Measurements from ENCODE around the gene WDR45.

- TF ChIP-seq CTCF (IDR thresholded peaks at IDR 0.05) (no peak), POLR2A (IDR thresholded peaks at IDR 0.05) (no peak)
Observed at GRCh38 chrX:49122499-49122898, 42.8 kb upstream of the WDR45 start.

Measured in Peyer's patch (tissue), 4 donors.